Heart right ventricle (tissue), 16 donors: ENCODE measurements around the gene MB. TPM values are rescaled to one million over a fixed set of nuclear protein-coding genes. Genes with fewer than 3 reads are reported as not detected.

Experiments
- ATAC-seq, 8 donors: fragments of 200-7000 bp; cut with Tn5 transposase; one replicate each; pipeline ENCODE4 v1.9.1; 2020; ENCODE audit warnings: mild to moderate bottlenecking in 8 of 8, moderate library complexity in 8 of 8, moderate number of reproducible peaks in 1 of 8
- DNase-seq, 2 donors: peaks; one replicate each; pipeline ENCODE4 v3.0.0-alpha.2; 2020
- H3K27ac ChIP-seq, 10 donors: fragments of 200-600 bp; sonication (generic) in 2 of 10; one replicate each; pipeline versions ENCODE4 v1.5.0 to v1.8.0; 2020 to 2022; ENCODE audit warnings: mild to moderate bottlenecking in 3 of 10
- H3K27me3 ChIP-seq, 7 donors: fragments of 200-600 bp; one replicate each; pipeline ENCODE4 v1.8.0; 2021 to 2022; ENCODE audit warnings: mild to moderate bottlenecking in 2 of 7
- H3K36me3 ChIP-seq, 9 donors: fragments of 200-600 bp; sonication (generic) in 1 of 9; one replicate each; pipeline versions ENCODE4 v1.5.0 to v1.8.0; 2020 to 2022; ENCODE audit warnings: mild to moderate bottlenecking in 2 of 9
- H3K4me1 ChIP-seq, 9 donors: fragments of 200-600 bp; sonication (generic) in 1 of 9; one replicate each; pipeline versions ENCODE4 v1.5.0 to v1.8.0; 2020 to 2022; ENCODE audit warnings: mild to moderate bottlenecking in 4 of 9
- H3K4me3 ChIP-seq, 10 donors: fragments of 200-600 bp; sonication (generic) in 2 of 10; one replicate each; pipeline versions ENCODE4 v1.5.0 to v1.8.0; 2020 to 2022; ENCODE audit warnings: mild to moderate bottlenecking in 7 of 10, moderate library complexity in 2 of 10
- H3K9me3 ChIP-seq, 11 donors: fragments of 200-600 bp in 10 of 11; sonication (generic) in 2 of 11; one replicate each; pipeline versions ENCODE4 v1.5.0 to v1.8.0; 2013 to 2022; ENCODE audit warnings: mild to moderate bottlenecking in 2 of 11, control low read depth in 1 of 11, moderate library complexity in 1 of 11
- CTCF ChIP-seq, 9 donors: fragments of 200-600 bp; sonication (generic) in 2 of 9; IDR thresholded peaks; one replicate each; pipeline versions ENCODE4 v1.5.0 to v1.8.0; 2021 to 2022; ENCODE audit warnings: antibody characterized with exemption in 9 of 9, mild to moderate bottlenecking in 5 of 9, moderate library complexity in 1 of 9
- WGBS, 2 donors: extraction: QIAGEN DNeasy Blood & Tissue Kit; methylation state at CpG; one replicate each; pipeline ENCODE4 v1.1.7; 2013; ENCODE audit warnings: inconsistent platforms in 1 of 2; 5-methylcytosine and 5-hydroxymethylcytosine counted together
- intact Hi-C, 10 donors: fragments of 100-400 bp; cut with DNase I; formaldehyde crosslinking; loops; one replicate each; pipeline versions ENCODE4 v1.11.1 to v1.14.2; 2022
- polyA plus RNA-seq, 2 donors: library from polyadenylated mRNA; stranded (reverse); fragments of 200-250 nt; gene quantifications; one replicate each; pipeline ENCODE4 v1.2.3, GENCODE V29; 2013
- total RNA-seq, 10 donors: library from RNA; stranded (reverse); fragmentation: NEBNext Ultra II Directional in 3 of 10; extraction: Animal tissue kit (Norgen Biotek cat#: 25700) in 3 of 10; gene quantifications; one replicate each; pipeline versions ENCODE4 v1.2.1 to v1.2.4, GENCODE V29; 2021 to 2023
- donor health status: Arrhythmogenic right ventricular cardiomyopathy.
- donor health status: ischemic (EF 13 %, LVEDD 7.1; RV severe dilation, severe dysfunction).
- donor health status: healthy with polysubstance abuse.
- donor health status: DM: no; HTN: yes; CAD: no.
- donor health status: DM: no; HTN: no; CAD: no.
- donor health status: ischemic (EF 25% LVEDD 6.9; RV normal size, moderate dysfunction).
- donor health status: ischemic (EF 25% LVEDD 5.7; RV mildly dilated, moderate dysfunction).
- donor health status: healthy.
- donor health status: DM: yes; HTN: yes; CAD: no.
- donor health status: Ischemic cardiomyopathy.
- donor health status: ischemic (EF 35%, LVEDD 5.7; RV mildly dilated, moderate dysfunction).
- donor health status: nonischemic (EF 11% LVEDD 7.7; RV severe dilation, severe dysfunction).
- donor health status: DM: yes; HTN: yes; CAD: no.
- donor health status: PGD.
- donor health status: ischemic (EF 29% LVEDD 5.4; RV normal size, mild dysfunction).
- donor health status: nonischemic (EF 23%, LVEDD 6.1; RV moderate dilation, normal function).

Gene MB
- total and polyA plus RNA-seq, 12 donors: 8,931 to 22,407 (median 13,517) TPM

DNA sequence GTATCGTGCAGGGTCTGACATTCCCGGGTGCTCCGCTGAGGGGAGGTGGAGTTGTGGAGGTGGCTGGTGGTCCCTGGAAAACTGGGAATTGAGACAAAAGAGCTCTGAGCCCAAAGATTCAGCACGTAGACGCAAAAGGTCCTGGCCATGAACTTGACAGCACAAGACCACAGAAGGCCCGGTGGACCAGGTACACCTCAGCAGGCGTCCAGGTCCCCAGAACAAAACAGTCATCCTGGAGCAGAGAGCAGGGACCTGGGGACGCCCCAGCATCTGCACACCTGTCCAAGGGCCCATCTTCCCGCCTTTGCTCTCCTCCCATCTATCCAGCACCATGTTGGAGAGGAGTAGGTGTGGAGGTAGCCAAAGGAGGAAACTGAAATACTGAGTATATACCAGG, 13.8 kb upstream of the MB start:
- intact Hi-C loops: loop anchor here in 5 of 10 donors (5.0 to 10.0 kb wide), 5 partner anchors 104 to 294 kb away; no protein-coding TSS in a partner anchor
- Histone ChIP-seq H3K27ac (no peak overlapping the region), H3K27me3 (no peaks in the 10 kb centered on the region), H3K4me1 (peaks cover 0 to 26% (median 12%) of the 10 kb centered on the region in 9 donors), H3K4me3 (no peak overlapping the region), H3K36me3 (no peaks in the 10 kb centered on the region), H3K9me3 (no peaks in the 10 kb centered on the region)
- TF ChIP-seq CTCF (IDR thresholded peaks at IDR 0.05): no peak
- no peak for ATAC-seq
- DNase-seq: no peak
- WGBS, 2 donors: 98% methylated on average over 9 of the region's 9 CpGs

GRCh38 chr22:35630387-35630793, 13.3 kb upstream of the MB start:
- DNase-seq (no peak), ATAC-seq (no peak)
- TF ChIP-seq CTCF (IDR thresholded peaks at IDR 0.05): no peak
- Histone ChIP-seq H3K27me3 (no peaks in the 10 kb centered on the region), H3K9me3 (no peaks in the 10 kb centered on the region), H3K4me1 (peaks cover 0 to 26% (median 12%) of the 10 kb centered on the region in 9 donors), H3K27ac (no peak overlapping the region), H3K4me3 (no peak overlapping the region), H3K36me3 (no peaks in the 10 kb centered on the region)
- 80 to 83% methylated on average over 4 of the region's 4 CpGs for whole genome bisulfite sequencing, 2 donors
- intact Hi-C loops: loop anchor here in 5 of 10 donors (5.0 to 10.0 kb wide), 5 partner anchors 104 to 294 kb away; no protein-coding TSS in a partner anchor

DNA sequence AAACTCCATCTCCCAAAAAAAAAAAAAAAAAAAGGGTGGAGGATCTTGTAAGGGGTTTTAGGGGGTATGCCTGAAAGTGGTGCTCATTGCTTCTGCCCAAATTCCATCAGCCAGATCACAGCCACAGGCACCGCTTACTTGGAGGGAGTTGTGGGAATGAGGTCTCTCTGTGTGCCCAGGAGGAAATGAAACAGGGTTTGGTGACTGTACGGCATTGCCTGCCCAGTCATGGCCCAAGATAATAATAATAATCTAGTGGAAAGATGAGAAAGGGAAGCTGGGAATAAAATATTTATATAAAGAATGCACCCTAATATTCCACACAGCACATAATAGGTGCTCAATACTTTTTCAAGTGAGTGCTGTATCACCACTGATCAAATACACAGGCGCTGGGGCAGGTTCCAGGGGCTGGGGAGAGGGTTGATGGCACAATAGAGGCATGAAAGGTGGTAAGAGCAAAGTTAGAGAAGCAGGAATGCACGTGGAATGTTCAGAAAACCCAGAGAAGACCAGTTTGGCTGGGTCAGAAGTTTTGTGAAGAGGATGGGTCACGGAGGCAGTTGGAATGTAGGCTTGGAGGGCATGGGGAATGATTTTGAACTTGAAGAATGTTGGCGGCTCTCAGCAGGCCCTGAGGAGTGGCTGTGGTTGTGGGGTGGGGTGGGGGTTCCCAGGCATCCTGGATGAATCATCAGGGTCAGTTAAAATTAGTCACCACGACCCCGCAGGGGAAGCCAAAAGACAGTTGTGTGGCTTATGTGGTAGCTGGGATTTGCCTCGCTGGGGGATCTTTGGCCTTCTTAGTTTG, 12.5 kb upstream of the MB start:
- H3K4me1 ChIP-seq: peaks cover 0 to 26% (median 12%) of the 10 kb centered on the region in 9 donors
- no peaks in the 10 kb centered on the region for H3K36me3 ChIP-seq
- H3K27me3 ChIP-seq: no peaks in the 10 kb centered on the region
- ATAC-seq (peak in 4 of 8 donors; percentile 13 to 63 (median 44)), DNase-seq (peak; percentile 40 to 51)
- intact Hi-C loops: loop anchor here (5.0 to 10.0 kb wide), 11 partner anchors 105 to 495 kb away; no protein-coding TSS in a partner anchor
- H3K9me3 ChIP-seq: no peaks in the 10 kb centered on the region
- TF ChIP-seq CTCF (IDR thresholded peaks at IDR 0.05): no peak
- H3K4me3 ChIP-seq: no peak overlapping the region
- WGBS, 2 donors: 36 to 45% methylated on average over 9 of the region's 9 CpGs
- peak overlapping the region in 9 of 10 donors; percentile 28 to 77 (median 47) for H3K27ac ChIP-seq

DNA sequence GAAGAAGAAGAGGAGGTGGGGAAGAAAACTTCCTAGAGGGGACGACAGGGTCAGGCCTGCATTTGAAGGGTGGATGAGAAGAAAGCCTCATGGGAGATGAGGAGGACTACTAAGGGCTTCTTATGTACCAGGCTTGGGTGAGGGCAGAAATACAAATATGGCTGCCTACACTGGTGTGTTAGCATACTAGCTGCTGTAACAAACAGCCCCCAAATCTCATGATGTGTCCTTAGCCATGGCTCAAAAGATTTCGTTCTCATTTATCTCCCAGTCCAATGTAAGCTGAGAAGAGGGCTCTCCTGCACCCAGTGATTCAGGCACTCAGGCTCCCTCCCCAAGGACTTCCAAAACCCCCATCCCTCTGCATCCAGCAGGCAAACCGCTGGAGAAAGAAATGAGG, 11.6 kb upstream of the MB start:
- TF ChIP-seq CTCF (IDR thresholded peaks at IDR 0.05): no peak
- Histone ChIP-seq H3K4me1 (peaks cover 0 to 26% (median 12%) of the 10 kb centered on the region in 9 donors), H3K9me3 (no peaks in the 10 kb centered on the region), H3K27ac (peak overlapping the region in 4 of 10 donors; percentile 42 to 85 (median 62)), H3K4me3 (no peak overlapping the region), H3K27me3 (no peaks in the 10 kb centered on the region), H3K36me3 (no peaks in the 10 kb centered on the region)
- intact Hi-C loops: loop anchor here (5.0 to 10.0 kb wide), 8 partner anchors 106 to 496 kb away; no protein-coding TSS in a partner anchor
- 95 to 98% methylated on average over 3 of the region's 3 CpGs for whole genome bisulfite sequencing, 2 donors
- DNase-seq (no peak), ATAC-seq (no peak)
